Muscle layer of colon (tissue), 2 donors: ENCODE measurements around the gene B4GALNT3.

Experiments
- H3K27ac ChIP-seq: one replicate; pipeline ENCODE4 v1.7.0; 2013; ENCODE audit warnings: low read depth, mild to moderate bottlenecking, low read length, moderate library complexity
- H3K27me3 ChIP-seq, 2 donors: one replicate each; pipeline ENCODE4 v1.7.0; 2013; ENCODE audit warnings: low read length in 2 of 2, mild to moderate bottlenecking in 2 of 2; ENCODE audit not compliant: insufficient read depth in 2 of 2, control insufficient read depth in 1 of 2
- H3K36me3 ChIP-seq: one replicate; pipeline ENCODE4 v1.7.0; 2013; ENCODE audit warnings: mild to moderate bottlenecking, low read length; ENCODE audit not compliant: insufficient read depth
- H3K4me1 ChIP-seq: one replicate; pipeline ENCODE4 v1.7.0; 2013; ENCODE audit warnings: mild to moderate bottlenecking, low read length; ENCODE audit not compliant: insufficient read depth
- H3K4me3 ChIP-seq, 2 donors: one replicate each; pipeline ENCODE4 v1.7.0; 2013; ENCODE audit warnings: low read length in 2 of 2, low read depth in 1 of 2, mild to moderate bottlenecking in 1 of 2, moderate library complexity in 1 of 2
- H3K9ac ChIP-seq: one replicate; pipeline ENCODE4 v1.7.0; 2013; ENCODE audit warnings: low read length
- H3K9me3 ChIP-seq: one replicate; pipeline ENCODE4 v1.7.0; 2013; ENCODE audit warnings: mild to moderate bottlenecking, low read length
- donor health status: abdominal sarcoma.
- donor health status: Adenocarcinoma of cecum.

Gene B4GALNT3

DNA sequence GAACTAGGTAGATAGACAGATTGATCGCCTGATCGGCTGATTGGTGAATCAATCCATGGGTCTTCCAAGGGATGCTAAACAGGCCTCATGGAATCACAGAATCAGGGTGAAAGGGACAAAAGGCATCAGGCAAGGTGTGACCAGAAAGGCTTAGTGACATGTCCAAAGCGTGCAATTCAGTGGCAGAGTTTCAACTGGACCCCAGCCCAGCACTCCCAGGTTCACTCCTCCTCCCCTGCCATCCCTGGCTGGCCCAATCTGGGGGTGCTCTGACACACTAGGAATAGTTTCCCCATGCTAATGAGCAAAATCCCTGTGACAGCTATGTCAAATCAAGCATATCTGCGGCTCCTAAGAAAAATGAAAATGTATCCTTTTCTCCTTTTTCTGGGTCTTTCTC, 153.1 kb downstream of the B4GALNT3 start:
- H3K9ac ChIP-seq: no peak overlapping the region
- no peak overlapping the region for H3K27ac ChIP-seq
- H3K27me3 ChIP-seq: no peaks in the 10 kb centered on the region
- peaks cover 14% of the 10 kb centered on the region for H3K4me1 ChIP-seq
- no peaks in the 10 kb centered on the region for H3K9me3 ChIP-seq
- H3K36me3 ChIP-seq: no peaks in the 10 kb centered on the region
- no peak overlapping the region for H3K4me3 ChIP-seq
